Measurements from ENCODE around the gene ADCY10. TPM values are rescaled to one million over a fixed set of nuclear protein-coding genes. Genes with fewer than 3 reads are reported as not detected.

The ADCY10 gene
- total RNA-seq, 1 donor from 2014 or later = 0.13 TPM

Other genes with a start within 250 kb of the ADCY10 start
- gene MPZL1, start 192.2 kb downstream of the ADCY10 start, total RNA-seq = 99.5 and 107 TPM in 2 replicates
- gene DCAF6, start 22.5 kb upstream of the ADCY10 start, total RNA-seq = 38.9 and 41.8 TPM in 2 replicates
- gene MPC2, start 22.9 kb upstream of the ADCY10 start, total RNA-seq = 16.9 and 22.7 TPM in 2 replicates
- 11.9 and 12.9 TPM in 2 replicates for gene GPR161, start 222.8 kb upstream of the ADCY10 start, total RNA-seq

Data from dermis microvascular lymphatic vessel endothelial cell (primary cell).